HG02642 (cell line): ENCODE measurements around the gene RSF1.

Source experiments
- ATAC-seq: cut with Tn5 transposase; IDR thresholded peaks from one replicate; pipeline ENCODE4 v1.9.1; 2021; ENCODE audit warnings: mild to moderate bottlenecking; ENCODE audit not compliant: unreplicated experiment, poor library complexity

Gene RSF1

GRCh38 chr11:77699425-77699824 is 121.1 kb downstream of the RSF1 start:
- ATAC-seq, result no peak

DNA sequence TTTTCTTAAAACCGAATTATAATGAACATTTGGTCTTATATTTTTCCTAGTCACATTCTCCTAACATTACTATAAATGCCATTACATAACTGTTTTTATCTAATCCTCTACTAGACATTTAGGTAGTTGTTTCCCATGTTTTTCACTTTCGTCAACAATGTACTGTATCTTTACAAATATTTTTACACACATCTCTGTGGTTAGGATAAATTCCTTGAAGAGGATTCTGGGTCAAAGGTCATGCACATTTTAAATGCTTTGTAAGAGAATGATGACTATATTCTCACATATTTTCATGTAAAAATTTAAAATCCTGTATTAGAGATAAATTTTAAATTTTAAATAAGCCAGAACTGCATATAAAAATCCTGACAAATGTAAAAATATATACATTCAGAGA is 121.6 kb downstream of the RSF1 start:
- ATAC-seq, result no peak

GRCh38 chr11:77697865-77698264 is 122.7 kb downstream of the RSF1 start:
- no peak for ATAC-seq

DNA sequence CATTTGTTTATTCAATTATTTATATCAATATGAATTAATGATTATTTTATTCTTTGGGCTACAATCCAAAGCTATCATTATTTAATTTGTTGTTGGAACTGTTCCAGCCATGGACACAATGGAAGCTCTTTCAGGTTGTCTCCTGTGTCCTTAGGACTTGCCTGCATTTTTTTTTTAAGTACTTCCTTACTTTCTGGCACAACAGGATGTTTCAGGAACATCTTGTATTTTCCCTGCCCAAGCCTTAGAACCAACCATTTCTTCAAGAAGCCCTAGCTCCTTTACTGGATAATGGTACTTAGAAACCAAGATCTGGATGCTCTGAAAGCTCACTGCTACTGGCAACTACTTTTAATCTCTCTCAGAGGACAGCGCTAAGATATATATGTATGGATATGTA is 125.1 kb downstream of the RSF1 start:
- no peak for ATAC-seq

DNA sequence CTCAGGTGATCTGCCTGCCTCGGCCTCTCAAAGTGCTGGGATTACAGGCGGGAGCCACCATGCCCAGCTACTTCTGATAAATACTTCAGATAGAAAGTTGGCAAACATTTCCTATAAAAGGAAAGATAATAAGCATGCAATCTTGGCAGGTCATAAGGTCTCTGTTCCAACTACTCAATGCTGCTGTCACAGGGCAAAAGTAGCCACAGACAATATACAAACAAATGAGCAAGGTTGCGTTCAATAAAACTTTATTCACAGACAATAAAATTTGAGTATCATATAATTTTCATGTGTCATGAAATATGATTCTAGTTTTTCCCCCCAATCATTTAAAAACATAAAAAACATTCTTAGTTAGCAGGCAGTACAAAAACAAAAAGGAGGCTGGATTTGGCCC is 129.9 kb downstream of the RSF1 start:
- ATAC-seq, result no peak

DNA sequence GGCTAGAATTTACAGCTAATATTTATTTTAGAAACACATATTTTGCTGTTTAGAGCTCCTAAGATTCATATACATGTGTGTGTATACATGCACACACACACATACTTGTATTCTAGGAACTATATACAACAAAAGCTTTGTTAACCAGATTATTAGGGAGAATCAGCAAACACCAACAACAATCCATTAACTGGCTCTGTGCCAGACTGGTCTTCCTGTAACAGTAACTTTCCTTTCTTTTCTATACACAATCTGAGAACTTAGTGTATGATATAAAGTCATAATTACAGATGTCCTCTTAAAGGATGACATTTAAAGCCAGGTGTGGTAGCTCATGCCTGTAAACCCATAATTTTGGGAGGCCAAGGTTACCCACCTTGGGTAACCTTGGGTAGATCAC is 133.4 kb downstream of the RSF1 start:
- no peak for ATAC-seq

DNA sequence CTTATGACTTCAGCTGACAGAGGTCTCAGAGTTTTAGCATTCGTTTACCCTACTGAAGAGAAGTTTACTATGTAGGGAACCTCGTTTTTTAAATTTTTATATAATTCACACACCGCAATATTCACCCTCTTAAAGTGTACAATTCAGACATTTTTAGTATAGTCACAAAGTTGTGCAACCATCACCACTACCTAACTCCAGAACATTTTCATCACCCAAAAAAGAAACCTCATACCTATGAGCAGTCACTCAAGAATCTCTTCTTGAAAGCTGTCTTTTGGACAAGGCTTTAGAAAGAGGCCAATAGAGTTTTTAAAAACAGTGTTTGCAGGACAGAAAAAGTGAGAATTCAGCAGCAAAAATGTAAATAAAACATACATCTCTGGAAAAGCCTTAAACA is 143.4 kb downstream of the RSF1 start:
- no peak for ATAC-seq

- ATAC-seq, result no peak
Measured at GRCh38 chr11:77672264-77672663, 148.3 kb downstream of the RSF1 start.

DNA sequence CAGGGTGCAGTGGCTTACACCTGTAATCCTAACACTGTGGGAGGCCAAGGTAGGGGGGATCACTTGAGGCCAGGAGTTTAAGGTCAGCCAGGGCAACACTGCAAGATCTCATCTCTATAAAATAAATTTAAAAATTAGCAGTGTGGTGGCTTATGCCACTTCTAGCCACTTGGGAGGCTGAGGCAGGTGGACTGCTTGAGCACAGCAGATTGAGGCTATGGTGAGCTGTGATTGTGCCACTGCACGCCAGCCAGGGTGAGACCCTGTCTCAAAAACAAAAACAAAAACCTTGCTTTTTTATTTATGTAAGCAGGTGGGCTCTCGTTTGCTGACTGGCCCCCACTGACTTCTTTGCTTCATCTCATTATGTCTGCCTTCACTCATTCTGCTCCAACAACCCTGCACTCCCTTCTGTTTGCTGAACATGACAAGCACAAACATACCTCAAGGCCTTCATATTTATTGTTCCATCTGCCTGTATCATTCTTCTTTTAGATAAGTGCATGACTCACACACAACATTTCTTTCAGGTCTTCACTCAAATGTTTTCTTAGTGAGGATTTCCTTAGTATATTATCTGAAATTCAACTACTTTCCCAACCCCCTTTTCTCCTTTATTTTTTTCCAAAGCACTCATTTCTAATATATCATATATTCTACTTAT is 150.5 kb downstream of the RSF1 start:
- no peak for ATAC-seq

- ATAC-seq, result no peak
Measured at GRCh38 chr11:77668760-77669159, 151.8 kb downstream of the RSF1 start.

GRCh38 chr11:77665240-77665965 is 155.1 kb downstream of the RSF1 start:
- ATAC-seq, result no peak

DNA sequence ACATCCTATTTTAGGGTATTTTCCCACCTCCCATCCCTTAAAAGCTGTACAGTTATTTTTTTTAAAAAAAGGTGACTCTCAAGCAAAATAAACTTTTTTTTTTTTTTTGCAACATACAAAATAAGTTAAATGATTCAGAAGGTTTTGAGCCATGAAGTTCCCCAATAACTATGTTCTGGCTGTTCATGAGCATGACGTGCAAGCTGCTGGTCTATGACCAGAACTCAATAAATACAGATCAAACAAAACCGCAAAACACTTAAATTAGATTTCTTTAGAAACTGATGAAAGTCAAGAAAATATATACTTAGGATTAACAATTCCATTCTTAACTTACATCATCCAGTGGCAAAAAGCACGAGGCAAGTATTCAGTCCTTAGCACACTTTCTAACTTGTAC is 158.9 kb downstream of the RSF1 start:
- no peak for ATAC-seq

GRCh38 chr11:77660947-77661346 is 159.6 kb downstream of the RSF1 start:
- ATAC-seq, result no peak

DNA sequence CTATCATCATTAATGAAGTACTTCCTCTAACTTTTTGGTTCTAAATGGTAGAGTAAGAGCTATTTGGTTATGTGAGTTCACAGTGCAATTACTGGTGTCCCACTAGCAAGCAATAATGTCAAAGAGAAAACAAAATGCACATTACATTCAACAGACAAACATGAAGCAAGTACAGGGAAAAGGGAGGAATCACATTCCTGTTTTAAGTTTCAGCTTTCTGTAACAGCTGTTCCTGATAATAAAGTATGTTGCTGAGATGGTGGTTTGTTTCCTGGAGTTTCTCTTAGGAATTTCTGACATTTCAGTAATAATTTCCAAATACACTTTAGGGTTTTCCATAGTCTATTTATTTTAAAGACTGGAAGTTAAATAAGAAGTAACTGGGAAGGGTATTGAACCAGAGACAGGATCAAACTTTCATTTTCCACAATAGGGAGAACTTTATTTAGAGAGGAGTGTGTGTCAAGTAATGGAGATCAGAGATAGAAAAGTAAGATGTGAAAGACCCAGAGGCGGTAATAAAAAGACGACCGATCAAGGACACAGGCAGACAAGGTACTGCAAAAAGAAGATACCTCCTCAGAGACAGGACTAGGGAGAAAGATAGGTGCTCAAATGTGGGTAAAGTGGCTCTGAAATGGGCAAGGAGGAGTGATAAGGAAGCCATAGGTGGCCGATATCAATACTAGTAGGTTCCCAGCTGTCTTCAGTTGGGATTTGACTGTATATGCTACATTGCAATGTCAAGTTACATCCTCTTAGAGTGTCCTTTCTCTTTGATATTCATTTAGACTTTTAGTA is 162.1 kb downstream of the RSF1 start:
- no peak for ATAC-seq

DNA sequence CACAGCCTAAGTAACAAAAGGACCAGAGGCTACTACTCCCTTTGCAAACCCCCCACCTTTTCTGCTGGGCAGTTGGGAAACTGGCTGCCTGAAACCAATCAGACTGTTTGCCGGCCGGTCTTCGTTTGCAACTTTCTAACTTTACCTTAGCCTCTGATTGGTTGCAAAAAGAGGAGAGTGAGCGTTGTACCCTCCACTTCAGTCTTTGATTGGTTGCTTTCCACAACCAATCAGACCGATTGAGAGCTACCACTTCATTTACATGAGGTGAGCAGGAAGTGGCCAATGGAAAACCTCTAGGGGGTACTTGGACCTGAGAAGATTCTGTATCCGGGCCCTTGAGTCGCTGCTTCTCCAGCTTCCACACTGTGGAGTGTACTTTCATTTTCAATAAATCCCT is 164.2 kb downstream of the RSF1 start:
- no peak for ATAC-seq

DNA sequence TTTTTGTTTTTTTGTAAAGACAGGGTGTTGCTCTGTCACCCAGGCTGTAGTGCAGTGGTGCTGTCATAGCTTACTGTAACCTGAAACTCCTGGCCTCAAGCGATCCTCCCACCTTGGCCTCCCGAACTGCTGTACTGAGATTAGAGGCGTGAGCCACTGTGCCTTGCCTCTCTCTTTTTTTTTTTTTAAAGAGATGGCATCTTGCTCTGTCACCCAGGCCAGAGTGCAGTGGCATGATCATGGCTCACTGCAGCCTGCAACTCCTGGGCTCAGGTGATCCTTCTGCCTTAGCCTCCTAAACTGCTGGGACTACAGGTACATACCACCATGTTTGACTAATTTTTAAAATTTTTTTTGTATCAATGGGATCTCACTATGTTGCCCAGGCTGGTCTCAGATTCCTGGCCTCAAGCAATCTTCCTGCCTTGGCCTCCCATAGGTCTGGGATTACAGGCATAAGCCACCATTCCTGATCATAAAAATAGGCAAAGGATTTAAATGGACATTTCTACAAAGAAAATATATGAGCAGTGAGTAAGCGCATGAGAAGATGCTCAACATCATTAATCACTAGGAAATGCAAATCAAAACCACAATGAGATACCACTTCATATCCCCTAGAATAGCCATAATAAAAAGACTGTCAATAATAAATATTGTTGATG is 165.6 kb downstream of the RSF1 start:
- no peak for ATAC-seq

DNA sequence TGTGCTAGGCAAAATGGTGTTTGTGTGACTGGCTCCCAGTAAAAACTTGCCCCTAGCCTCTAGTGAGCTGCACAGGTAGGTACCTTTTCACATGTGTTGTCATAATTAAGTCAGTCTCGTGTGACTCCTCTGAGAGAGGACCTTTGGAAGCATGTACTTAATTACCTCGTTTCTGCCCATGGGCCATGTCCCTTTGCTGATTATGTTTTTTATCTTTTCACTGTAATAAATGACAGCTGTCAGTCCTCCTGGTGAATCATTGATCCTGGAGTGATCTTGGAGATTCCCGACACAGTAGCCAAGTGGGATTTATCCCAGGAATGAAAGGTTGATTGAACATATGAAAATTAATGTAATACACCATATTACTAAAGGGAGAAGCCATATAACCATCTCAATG is 170.4 kb downstream of the RSF1 start:
- ATAC-seq, result no peak

DNA sequence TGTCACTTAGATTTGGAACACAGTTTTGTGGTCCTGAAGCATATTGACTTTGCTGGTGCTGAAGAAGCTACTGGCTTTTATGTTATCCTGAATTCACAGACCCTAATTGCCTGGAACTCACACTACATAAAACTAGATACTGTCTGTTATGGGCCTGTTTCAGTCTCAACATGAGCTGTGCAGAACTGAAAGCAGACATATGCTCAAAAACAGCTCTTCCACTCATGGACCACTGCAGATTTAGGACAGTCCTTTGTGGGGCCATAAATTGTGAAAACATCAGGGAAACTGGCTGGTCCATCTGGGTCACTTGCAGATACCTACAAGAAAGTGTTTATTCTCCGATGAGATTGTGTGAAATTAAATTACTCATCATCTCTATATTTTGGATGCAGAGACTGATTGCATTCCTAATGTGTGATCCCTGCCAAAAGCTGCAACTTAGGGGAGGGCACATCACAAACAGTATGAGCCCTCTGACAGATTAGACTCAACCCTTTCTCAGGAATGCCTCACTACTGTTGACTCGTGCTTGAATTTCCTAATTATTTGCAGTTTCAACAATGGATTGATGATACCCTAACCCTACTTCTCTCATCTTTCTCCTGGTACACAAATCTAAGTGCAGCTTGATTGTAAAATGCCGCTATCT is 172.7 kb downstream of the RSF1 start:
- ATAC-seq, result no peak

GRCh38 chr11:77644887-77645286 is 175.6 kb downstream of the RSF1 start:
- ATAC-seq, result no peak

GRCh38 chr11:77642228-77642627 is 178.3 kb downstream of the RSF1 start:
- no peak for ATAC-seq
